ENCODE data around the gene ZNF8.
A peak's percentile ranks its signal among the peaks of the same experiment; 100 is the strongest.

ZNF8 gene

GRCh38 chr19:58300620-58301019, 21.9 kb downstream of the ZNF8 start:
- no peak for DNase-seq

DNA sequence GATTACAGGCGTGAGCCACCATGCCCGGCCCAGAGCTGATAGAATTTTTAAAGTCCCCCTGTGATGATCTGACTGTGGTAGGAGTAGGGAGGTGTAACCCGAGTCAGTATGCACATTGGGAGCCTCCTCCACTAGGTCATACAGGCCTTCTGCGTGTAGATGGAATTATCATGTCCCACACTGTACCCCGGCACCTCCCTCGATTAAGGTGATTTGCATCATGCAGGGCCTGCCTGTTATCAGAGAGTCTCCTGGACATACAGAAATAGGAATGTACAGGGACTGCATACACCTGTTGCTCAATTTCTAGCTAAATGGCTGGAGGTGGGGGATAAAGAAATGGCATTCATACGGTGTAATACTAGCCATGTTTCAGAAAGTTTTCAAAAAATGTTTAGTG, 25.5 kb downstream of the ZNF8 start:
- no peak for DNase-seq

GRCh38 chr19:58304748-58305064, 26.0 kb downstream of the ZNF8 start:
- no peak for DNase-seq

GRCh38 chr19:58305065-58305931, 26.5 kb downstream of the ZNF8 start, which contains the start of gene ERVK3-1:
TSS of gene ERVK3-1 (plus strand) at chr19:58305377. CDS start at chr19:58312169, 6,792 bp downstream.
- DNase-seq, result peak; percentile 95

DNA sequence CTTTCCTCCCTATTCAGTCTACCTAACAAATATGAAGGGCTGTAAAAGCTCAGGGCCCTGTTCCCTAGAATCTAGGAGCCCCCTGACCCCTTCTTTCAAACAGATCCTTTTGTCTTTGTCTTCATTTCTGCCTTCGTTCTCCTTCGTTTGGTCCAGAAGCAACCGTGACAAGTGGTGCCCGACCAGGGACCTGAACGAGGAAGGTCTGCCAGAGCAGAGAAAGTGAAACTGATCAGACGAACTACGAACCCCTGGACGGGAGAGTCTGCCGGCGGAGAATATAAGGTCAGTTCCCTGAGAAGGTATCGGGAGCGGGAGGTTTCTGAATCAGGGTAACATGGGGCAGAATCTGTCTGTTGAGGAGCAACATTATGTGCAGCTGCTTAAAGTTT, 27.2 kb downstream of the ZNF8 start:
- DNase-seq, result no peak

- DNase-seq, result no peak
These were observed 29.0 kb downstream of the ZNF8 start for GRCh38 chr19:58307736-58308135.

DNA sequence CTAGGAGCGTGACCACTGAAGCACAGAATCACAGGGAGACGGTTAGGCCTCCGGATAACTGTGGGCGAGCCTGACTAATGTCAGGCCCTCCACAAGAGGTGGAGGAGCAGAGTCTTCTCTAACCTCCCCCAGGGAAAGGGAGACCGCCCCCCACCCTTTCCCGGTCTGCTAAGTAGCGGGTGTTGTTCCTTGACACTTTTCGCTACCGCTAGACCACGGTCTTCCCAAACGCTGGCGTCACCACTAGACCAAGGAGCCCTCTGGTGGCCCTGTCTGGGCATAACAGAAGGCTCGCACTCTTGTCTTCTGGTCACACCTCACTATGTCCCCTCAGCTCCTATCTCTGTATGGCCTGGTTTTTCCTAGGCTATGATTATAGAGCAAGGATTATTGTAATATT, 31.9 kb downstream of the ZNF8 start:
- peak; percentile 52 for DNase-seq

- no peak for DNase-seq
These were observed 32.6 kb downstream of the ZNF8 start for GRCh38 chr19:58311345-58311865.

GRCh38 chr19:58315580-58315979, 36.8 kb downstream of the ZNF8 start:
- DNase-seq, result no peak

DNA sequence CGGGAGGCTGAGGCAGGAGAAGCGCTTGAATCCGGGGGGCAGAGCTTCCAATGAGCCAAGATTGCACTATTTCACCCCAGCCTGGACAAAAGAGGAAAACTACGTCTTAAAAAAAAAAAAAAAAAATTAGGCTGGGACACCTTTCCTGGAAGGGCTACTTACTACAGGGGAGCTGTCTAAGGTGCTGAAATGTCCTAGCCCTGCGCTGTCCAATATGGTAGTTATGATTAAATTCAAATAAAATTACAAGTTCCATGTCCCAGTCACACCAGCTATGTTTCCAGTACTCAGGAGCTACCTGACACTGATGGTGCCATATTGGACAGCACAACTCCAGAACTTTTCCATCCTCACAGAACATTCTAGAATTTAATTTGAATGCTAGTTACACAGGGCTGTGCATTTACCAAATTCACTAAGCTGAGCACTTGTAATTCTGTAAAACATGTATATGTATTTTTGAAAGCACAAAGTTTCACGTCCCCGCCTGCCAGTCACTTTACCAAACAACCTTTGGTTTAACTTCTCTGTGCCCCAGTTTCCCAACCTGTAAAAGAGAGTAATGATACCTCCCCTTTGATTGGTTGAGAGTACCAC, 38.8 kb downstream of the ZNF8 start:
- DNase-seq, result no peak

DNA sequence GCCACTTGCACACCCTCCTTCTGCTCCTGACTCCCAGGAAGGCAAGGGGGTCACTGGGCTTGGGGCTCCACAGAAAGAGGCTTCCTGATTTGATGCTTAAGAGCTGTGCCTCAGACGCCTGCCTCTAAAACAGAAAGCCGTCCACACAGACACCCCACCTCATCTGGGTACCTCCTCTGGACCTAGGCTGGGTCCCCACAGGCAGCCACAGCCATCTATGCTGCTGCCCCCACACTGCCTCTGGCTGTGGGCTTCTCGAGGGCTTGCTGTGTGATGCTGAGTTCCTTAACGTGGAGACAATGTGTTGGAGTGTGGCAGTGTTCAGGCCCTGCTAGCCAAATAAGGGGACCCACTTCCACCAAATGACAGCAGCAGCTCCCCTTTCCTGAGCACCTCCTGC, 39.5 kb downstream of the ZNF8 start:
- DNase-seq, result no peak

GRCh38 chr19:58319241-58319640, 40.5 kb downstream of the ZNF8 start:
- no peak for DNase-seq

DNA sequence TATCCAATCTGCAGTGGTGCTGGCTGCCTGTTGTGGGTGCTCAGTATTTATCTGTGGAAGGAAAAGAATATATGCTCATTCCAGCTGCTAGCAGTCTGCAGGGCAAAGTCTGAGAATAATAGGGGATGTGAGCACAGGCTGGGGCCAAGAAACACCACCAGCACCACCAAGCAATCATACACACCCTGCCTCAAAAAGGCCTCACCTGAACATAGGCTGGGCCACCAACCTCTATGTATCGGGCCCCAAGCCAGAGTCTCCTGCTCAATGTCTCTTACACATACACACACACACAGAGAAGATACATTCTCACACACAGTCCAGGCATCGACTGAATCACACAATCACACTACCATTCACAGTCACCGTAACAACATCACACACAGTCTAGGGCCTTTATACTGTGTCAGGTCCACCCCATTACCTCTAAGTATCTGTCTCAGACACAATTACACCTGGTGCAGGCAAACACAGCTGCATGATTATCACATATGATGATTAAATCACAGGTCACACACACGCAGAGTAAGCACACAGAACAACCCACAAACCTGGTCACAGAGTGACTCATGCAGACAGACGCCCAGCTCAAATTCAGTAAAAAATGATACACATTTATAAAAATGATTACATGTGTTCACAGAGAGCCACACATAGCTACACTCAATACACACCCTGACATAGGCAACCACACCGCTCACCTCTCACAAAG, 46.7 kb downstream of the ZNF8 start:
- no peak for DNase-seq

DNA sequence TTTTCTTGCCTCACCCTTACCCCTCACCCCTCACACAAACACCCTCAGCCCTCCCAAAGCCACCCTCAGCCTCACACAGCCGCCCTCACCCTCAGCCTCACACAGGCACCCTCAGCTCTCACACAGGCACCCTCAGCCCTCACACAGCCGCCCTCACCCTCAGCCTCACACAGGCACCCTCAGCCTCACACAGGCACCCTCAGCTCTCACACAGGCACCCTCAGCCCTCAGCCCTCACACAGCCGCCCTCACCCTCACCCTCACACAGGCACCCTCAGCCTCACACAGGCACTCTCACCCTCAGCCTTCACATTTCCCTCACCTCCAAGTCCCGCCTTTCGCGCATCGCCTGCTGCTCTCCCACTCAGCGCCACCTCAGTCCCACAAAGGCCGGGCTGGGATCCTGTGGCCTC, 47.8 kb downstream of the ZNF8 start:
- DNase-seq, result no peak

DNA sequence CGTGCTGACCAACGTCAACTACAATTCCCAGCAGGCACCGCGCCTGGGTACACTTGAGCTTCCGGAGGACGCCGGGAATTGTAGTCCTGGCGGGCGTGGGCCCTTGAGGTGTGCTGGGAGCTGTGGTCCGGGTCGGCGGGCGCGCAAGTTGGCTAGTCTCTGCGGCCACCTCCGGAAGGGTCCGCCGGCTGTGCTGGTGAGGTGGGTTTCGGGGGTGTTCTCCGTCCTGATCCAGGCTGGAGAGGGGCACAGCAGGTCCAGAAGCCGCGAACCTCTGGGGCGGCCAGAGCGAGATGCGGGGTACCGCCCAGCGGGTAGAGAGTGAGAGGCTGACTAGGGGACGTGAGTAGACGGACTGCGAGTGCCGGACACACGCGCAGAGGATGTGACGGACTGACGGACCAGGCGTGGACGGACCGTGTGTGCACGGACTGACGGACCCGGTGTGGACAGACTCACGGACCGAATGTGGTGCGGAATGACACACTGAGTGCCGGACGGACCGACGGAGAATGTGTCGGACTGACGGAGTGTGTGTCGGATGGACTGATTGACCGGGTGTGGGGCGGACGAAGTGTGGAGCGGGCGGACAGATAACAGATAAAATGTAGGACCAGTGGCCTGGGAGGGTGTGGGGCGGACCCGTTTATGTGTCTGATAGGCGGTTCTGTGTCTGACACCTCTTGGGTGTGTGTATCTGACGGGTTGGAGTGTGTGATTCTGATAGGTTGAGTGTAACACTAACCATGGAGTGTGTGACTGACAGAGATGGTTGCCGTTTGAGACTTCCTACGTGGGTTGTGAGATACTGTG, 48.4 kb downstream of the ZNF8 start, which contains the start of gene ZSCAN22:
Gene ZSCAN22 (plus strand): TSS at position 81 of the 813 bp plus-strand sequence. CDS start 7,809 bp downstream, outside the sequence.
- peak; percentile 99 for DNase-seq

DNA sequence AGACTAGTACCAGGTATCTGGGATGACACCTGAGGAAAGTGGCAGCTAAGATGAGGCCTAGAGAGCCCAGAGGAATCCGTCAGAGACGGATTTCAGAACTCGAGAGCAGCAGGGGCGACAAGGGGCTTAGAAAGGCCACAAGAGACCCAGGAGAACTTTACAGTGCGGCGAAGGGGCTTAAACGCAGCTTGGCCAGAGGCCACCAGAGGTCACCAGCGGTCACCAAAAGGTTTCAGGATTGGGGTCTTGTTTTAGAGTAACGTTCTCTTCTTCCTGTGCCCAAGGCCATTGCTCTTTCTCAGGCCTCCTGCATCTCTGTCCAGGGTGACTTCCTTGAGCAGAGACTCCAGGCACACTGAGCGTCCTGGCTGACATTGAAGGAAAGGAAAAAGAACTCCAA, 50.2 kb downstream of the ZNF8 start:
- no peak for DNase-seq

DNA sequence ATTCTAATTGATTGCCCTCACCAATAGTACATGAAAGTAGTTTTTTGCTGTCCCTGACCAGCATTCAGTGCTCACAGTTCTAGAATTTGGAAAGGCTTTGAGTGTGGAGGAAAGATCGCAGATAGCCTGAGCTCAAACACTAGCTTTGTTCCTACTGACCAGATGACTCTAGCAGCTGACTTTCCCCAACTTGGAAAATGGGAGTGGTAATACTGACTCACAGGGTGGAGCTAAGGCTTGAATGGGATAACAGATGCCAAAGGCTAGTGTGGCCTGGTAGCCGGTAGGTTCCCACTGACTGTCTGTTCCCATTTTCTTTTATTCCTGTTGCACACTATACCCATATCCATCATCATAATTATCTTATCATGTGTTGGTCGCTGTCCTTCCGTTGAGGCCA, 51.7 kb downstream of the ZNF8 start:
- no peak for DNase-seq

GRCh38 chr19:58332697-58333096, 53.9 kb downstream of the ZNF8 start:
- DNase-seq, result no peak

DNA sequence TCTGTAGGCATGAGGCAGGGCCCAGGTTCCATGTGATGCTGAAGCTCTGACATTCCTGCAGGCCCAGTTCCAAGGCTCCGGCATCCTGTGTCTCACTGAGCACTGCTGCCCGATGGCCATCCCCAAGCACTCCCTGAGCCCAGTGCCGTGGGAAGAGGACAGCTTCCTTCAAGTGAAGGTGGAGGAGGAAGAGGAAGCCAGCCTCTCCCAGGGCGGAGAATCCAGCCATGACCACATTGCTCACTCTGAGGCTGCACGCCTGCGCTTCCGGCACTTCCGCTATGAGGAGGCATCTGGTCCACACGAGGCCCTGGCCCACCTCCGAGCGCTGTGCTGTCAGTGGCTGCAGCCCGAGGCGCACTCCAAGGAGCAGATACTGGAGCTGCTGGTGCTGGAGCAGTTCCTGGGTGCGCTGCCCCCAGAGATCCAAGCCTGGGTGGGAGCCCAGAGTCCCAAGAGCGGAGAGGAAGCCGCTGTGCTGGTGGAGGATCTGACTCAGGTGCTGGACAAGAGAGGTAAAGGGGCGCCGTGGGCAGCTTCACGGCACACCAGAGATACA, 56.0 kb downstream of the ZNF8 start:
- no peak for DNase-seq

DNA sequence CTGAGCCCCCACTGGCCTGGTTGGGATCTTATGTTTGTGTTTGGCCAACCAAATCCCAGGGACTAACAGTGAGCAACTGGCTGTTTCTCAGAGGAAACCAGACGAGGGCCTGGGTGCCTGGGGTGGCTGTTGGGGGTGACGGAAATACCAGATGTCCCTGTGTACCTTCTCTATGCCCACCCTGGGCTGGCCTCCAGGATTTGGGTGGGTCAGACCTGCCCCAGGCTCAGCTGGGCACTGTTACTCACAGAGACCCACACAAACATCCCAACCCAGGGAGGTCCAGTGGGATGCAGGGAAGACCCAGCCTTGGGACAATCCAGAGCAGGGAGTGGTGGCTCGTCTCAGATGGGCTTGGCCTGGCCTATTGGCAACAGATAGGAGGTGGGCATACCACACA, 56.9 kb downstream of the ZNF8 start:
- no peak for DNase-seq

GRCh38 chr19:58336216-58336615, 57.5 kb downstream of the ZNF8 start:
- no peak for DNase-seq

DNA sequence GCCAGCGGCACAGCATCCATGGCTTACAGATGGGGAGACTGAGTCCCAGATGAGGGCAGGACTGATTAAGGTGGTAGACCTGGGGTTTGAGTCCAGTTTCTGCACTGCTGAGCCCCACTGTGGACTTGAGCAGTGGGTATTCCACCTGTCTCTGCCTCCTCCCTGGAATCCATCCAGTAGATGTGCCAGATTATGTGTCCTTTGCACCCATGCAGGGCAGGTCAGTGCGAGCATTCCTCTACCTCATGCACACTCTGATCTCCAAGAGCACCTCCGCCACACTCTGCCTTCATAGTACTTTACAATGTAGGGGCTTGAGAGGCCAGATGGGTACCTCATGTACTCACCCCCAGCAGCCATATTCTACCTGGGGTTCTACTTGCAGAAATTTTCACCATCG, 58.1 kb downstream of the ZNF8 start:
- DNase-seq, result no peak

All from retina (tissue), 1 donor.